Measurements from ENCODE around the gene TMEM201. TPM values are rescaled to one million over a fixed set of nuclear protein-coding genes. Genes with fewer than 3 reads are reported as not detected.

Gene TMEM201
- total and polyA plus RNA-seq, 9 of the 15 experiments (the other 6 are each of a cell fraction or from before 2014, with no cell fraction given), result 0.42 to 51.3 (median 7.4) TPM

DNA sequence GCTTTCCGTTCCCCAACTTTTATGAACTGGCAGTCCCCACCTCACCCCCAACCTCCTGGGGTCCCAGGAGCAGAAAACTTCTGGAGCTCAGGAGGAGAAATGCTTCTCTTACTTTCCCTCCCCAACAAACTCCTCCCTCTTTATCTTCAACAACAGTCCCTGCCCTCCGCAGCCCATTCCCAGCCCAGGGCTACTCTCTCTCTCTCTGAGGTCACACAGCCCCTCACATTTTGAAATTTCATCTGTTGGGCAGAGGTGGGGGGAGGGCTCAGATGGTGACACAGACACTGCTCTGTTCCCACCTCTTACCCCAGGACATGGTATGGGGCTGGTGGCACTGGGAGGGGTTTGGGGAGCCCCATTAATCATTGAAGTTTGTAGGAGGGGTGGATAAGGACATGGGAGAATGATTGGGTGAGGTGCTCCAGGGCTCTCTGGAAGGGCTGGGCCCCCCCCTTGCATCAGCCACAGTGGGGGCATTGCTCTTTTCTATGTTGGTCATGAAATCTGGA, 68.9 kb downstream of the TMEM201 start (continued):
- peak; percentile 73; the same call in 1 of the 2 replicates for TF ChIP-seq DPF2 (IDR thresholded peaks at IDR 0.05)
- TF ChIP-seq, protein P1, sequence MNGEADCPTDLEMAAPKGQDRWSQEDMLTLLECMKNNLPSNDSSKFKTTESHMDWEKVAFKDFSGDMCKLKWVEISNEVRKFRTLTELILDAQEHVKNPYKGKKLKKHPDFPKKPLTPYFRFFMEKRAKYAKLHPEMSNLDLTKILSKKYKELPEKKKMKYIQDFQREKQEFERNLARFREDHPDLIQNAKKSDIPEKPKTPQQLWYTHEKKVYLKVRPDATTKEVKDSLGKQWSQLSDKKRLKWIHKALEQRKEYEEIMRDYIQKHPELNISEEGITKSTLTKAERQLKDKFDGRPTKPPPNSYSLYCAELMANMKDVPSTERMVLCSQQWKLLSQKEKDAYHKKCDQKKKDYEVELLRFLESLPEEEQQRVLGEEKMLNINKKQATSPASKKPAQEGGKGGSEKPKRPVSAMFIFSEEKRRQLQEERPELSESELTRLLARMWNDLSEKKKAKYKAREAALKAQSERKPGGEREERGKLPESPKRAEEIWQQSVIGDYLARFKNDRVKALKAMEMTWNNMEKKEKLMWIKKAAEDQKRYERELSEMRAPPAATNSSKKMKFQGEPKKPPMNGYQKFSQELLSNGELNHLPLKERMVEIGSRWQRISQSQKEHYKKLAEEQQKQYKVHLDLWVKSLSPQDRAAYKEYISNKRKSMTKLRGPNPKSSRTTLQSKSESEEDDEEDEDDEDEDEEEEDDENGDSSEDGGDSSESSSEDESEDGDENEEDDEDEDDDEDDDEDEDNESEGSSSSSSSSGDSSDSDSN (IDR thresholded peaks at IDR 0.05; ENCODE audit: borderline replicate concordance in 1 of 2, low read depth in 2 of 2, low read length in 2 of 2), result 0 out of 4 replicates have a peak, but pooled peaks of 1 of the 2 experiments have one; percentile 55
- TF ChIP-seq, protein P2, sequence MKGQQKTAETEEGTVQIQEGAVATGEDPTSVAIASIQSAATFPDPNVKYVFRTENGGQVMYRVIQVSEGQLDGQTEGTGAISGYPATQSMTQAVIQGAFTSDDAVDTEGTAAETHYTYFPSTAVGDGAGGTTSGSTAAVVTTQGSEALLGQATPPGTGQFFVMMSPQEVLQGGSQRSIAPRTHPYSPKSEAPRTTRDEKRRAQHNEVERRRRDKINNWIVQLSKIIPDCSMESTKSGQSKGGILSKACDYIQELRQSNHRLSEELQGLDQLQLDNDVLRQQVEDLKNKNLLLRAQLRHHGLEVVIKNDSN (CRISPR knock-in tag; IDR thresholded peaks at IDR 0.05), result no peak
- peak; percentile 36 to 46; a peak in 3 of 4 replicates for TF ChIP-seq KDM1A (IDR thresholded peaks at IDR 0.05)
- TF ChIP-seq PHF21A (IDR thresholded peaks at IDR 0.05; ENCODE audit: borderline replicate concordance, low read depth), result no peak
- no peak for TF ChIP-seq ZNF12 (CRISPR knock-in tag; IDR thresholded peaks at IDR 0.05)
- peak; percentile 10; the same call in 1 of the 2 replicates for TF ChIP-seq SOX6 (IDR thresholded peaks at IDR 0.05)
- TF ChIP-seq RCOR1 (IDR thresholded peaks at IDR 0.05; ENCODE audit: borderline replicate concordance in 1 of 2, low read depth in 2 of 2, low read length in 2 of 2), result peak; percentile 31 to 68; a peak in 2 of 4 replicates
- 0 out of 2 replicates have a peak, but pooled peaks have one; percentile 18 for TF ChIP-seq ZNF384 (IDR thresholded peaks at IDR 0.05; ENCODE audit: low read depth, low read length)
- TF ChIP-seq FOXK2 (conservative IDR thresholded peaks at IDR 0.05 in 1 of 2, IDR thresholded peaks at IDR 0.05 in 1 of 2; ENCODE audit: low read depth in 2 of 2), result no peak
- TF ChIP-seq ZBTB7A (IDR thresholded peaks at IDR 0.05; ENCODE audit: borderline replicate concordance, control insufficient read depth, low read depth, low read length), result peak; percentile 82; the same call in 1 of the 2 replicates
- no peak for TF ChIP-seq CCAR2 (IDR thresholded peaks at IDR 0.05; ENCODE audit: low read depth, low read length)
- TF ChIP-seq TCF3 (CRISPR knock-in tag; IDR thresholded peaks at IDR 0.05), result peak; percentile 58
- TF ChIP-seq ILK (tag; IDR thresholded peaks at IDR 0.05; ENCODE audit: borderline replicate concordance, low read depth), result no peak
- no peak for TF ChIP-seq ZNF217 (CRISPR knock-in tag; IDR thresholded peaks at IDR 0.05)
- no peak for TF ChIP-seq ZC3H11A (IDR thresholded peaks at IDR 0.05; ENCODE audit: low read depth, low read length)
- peak; percentile 28; the same call in 1 of the 2 replicates for TF ChIP-seq CREB1 (IDR thresholded peaks at IDR 0.05)
- TF ChIP-seq CREB1 (CRISPR knock-in tag; IDR thresholded peaks at IDR 0.05), result no peak
- peak; percentile 21; the same call in 1 of the 2 replicates for TF ChIP-seq CBFA2T2 (conservative IDR thresholded peaks at IDR 0.05)
- no peak for TF ChIP-seq NUFIP1 (IDR thresholded peaks at IDR 0.05; ENCODE audit: partially characterized antibody)
- TF ChIP-seq GTF2E2 (tag; IDR thresholded peaks at IDR 0.05), result 0 out of 2 replicates have a peak, but pooled peaks have one; percentile 52
- no peak for TF ChIP-seq KAT7 (CRISPR knock-in tag; IDR thresholded peaks at IDR 0.05; ENCODE audit: borderline replicate concordance)
- no peak for TF ChIP-seq ZNF780A (CRISPR knock-in tag; IDR thresholded peaks at IDR 0.05)
- no peak for TF ChIP-seq GABPB2 (CRISPR knock-in tag; conservative IDR thresholded peaks at IDR 0.05)
- TF ChIP-seq SUPT5H (IDR thresholded peaks at IDR 0.05), result no peak

Measured in K562 (cell line).